Calu3 (cell line): Measurements from ENCODE around the gene SPATA31A6. TPM values are rescaled to one million over a fixed set of nuclear protein-coding genes. Genes with fewer than 3 reads are reported as not detected.

Experiments used
- total RNA-seq: library from RNA; stranded (reverse); gene quantifications from 2 replicates; pipeline ENCODE4 v1.2.3, GENCODE V29; 2022

Gene SPATA31A6
- total RNA-seq, 1 experiment from 2014 or later: not detected

Other genes with a start within 250 kb of the SPATA31A6 start
- gene CNTNAP3B, start 54.2 kb upstream of the SPATA31A6 start, total RNA-seq: 24.8 and 35.5 TPM in 2 replicates